HEK293 (cell line): ENCODE data around the gene NYAP2.

ENCODE experiments used
- CTCF ChIA-PET: fragments of 350-600 bp; formaldehyde crosslinking; extraction: SDS; loops from one replicate; lab custom pipeline; 2021; ENCODE audit warnings: antibody characterized with exemption; lab: Yijun Ruan, JAX
- POLR2A ChIA-PET: fragments of 300-600 bp; formaldehyde crosslinking; extraction: SDS; loops from one replicate; lab custom pipeline; 2020; ENCODE audit warnings: antibody characterized with exemption, inconsistent platforms; lab: Yijun Ruan, JAX
- H3K27ac ChIP-seq: fragments of 200-500 bp; sonication (Bioruptor generic); 2 replicates; pipeline ENCODE4 v1.5.1; 2014; ENCODE audit warnings: low read depth, low read length, control low read depth, inconsistent platforms; ENCODE audit errors: extremely low read depth
- H3K36me3 ChIP-seq, 2 experiments: fragments of 200-500 bp in 1 of 2; sonication (Bioruptor generic) in 1 of 2; 1 replicate in 1 of 2; 2 replicates in 1 of 2; pipeline ENCODE4 v1.5.1; 2014 to 2017; ENCODE audit warnings: inconsistent platforms in 2 of 2, low read length in 2 of 2; ENCODE audit not compliant: control insufficient read depth in 2 of 2, insufficient read depth in 1 of 2
- H3K4me1 ChIP-seq: fragments of 200-500 bp; sonication (Bioruptor generic); 2 replicates; pipeline ENCODE4 v1.5.1; 2014; ENCODE audit warnings: mild to moderate bottlenecking, low read length, inconsistent platforms; ENCODE audit not compliant: control insufficient read depth, insufficient read depth
- H3K4me3 ChIP-seq: 2 replicates; pipeline ENCODE4 v1.5.1; 2011; ENCODE audit warnings: low read depth, mild to moderate bottlenecking, control low read depth, low read length, moderate library complexity
- H3K9me3 ChIP-seq: fragments of 200-500 bp; sonication (Bioruptor generic); 2 replicates; pipeline ENCODE4 v1.5.1; 2014; ENCODE audit warnings: low read depth, low read length, inconsistent platforms; ENCODE audit not compliant: control insufficient read depth, insufficient read depth
- EGR2 ChIP-seq: fragments of 450-650 bp; formaldehyde crosslinking; IDR thresholded peaks from 2 replicates; pipeline ENCODE4 v1.5.1; 2016; ENCODE audit warnings: low read depth, missing biosample characterization, missing genetic modification characterization
- GLIS1 ChIP-seq: fragments of 450-650 bp; formaldehyde crosslinking; IDR thresholded peaks from 2 replicates; pipeline ENCODE4 v1.5.1; 2016; ENCODE audit warnings: missing biosample characterization, missing genetic modification characterization
- IKZF3 ChIP-seq: fragments of 450-650 bp; IDR thresholded peaks from 2 replicates; pipeline ENCODE4 v1.5.0; 2018; ENCODE audit warnings: missing biosample characterization, mild to moderate bottlenecking, missing genetic modification characterization, moderate library complexity
- KLF8 ChIP-seq: fragments of 450-650 bp; formaldehyde crosslinking; IDR thresholded peaks from 2 replicates; pipeline ENCODE4 v1.5.1; 2016; ENCODE audit warnings: missing biosample characterization, missing genetic modification characterization
- PRDM1 ChIP-seq: fragments of 450-650 bp; formaldehyde crosslinking; IDR thresholded peaks from 2 replicates; pipeline ENCODE4; 2016; ENCODE audit warnings: missing biosample characterization, missing genetic modification characterization
- TCF7L2 ChIP-seq: IDR thresholded peaks from 2 replicates; pipeline ENCODE4 v1.6.1; 2011; ENCODE audit warnings: low read depth, mild to moderate bottlenecking, inconsistent platforms, low read length, moderate library complexity, borderline replicate concordance
- ZBTB21 ChIP-seq: fragments of 450-650 bp; formaldehyde crosslinking; IDR thresholded peaks from 2 replicates; pipeline ENCODE4 v1.5.1; 2017; ENCODE audit warnings: missing biosample characterization, missing genetic modification characterization
- ZNF121 ChIP-seq: fragments of 450-650 bp; formaldehyde crosslinking; IDR thresholded peaks from 2 replicates; pipeline ENCODE4 v1.5.1; 2016; ENCODE audit warnings: missing biosample characterization, missing genetic modification characterization
- ZNF140 ChIP-seq: fragments of 450-650 bp; formaldehyde crosslinking; IDR thresholded peaks from 2 replicates; pipeline ENCODE4 v1.5.1; 2016; ENCODE audit warnings: missing biosample characterization, missing genetic modification characterization
- ZNF175 ChIP-seq: fragments of 450-650 bp; formaldehyde crosslinking; IDR thresholded peaks from 2 replicates; pipeline ENCODE4 v1.5.1; 2016; ENCODE audit warnings: missing biosample characterization, missing genetic modification characterization
- ZNF394 ChIP-seq: fragments of 450-650 bp; formaldehyde crosslinking; IDR thresholded peaks from 2 replicates; pipeline ENCODE4 v1.5.1; 2016; ENCODE audit warnings: missing biosample characterization, missing genetic modification characterization, mild to moderate bottlenecking, moderate library complexity, borderline replicate concordance
- ZNF529 ChIP-seq: fragments of 450-650 bp; formaldehyde crosslinking; IDR thresholded peaks from 2 replicates; pipeline ENCODE4 v1.5.1; 2017; ENCODE audit warnings: missing genetic modification characterization, missing biosample characterization; ENCODE audit not compliant: insufficient replicate concordance
- ZNF561 ChIP-seq: fragments of 450-650 bp; IDR thresholded peaks from 2 replicates; pipeline ENCODE4 v1.5.1; 2018; ENCODE audit warnings: missing biosample characterization, missing genetic modification characterization, borderline replicate concordance
- ZNF623 ChIP-seq: fragments of 450-650 bp; formaldehyde crosslinking; IDR thresholded peaks from 2 replicates; pipeline ENCODE4 v1.5.1; 2016; ENCODE audit warnings: missing biosample characterization, missing genetic modification characterization
- ZNF747 ChIP-seq: fragments of 450-650 bp; formaldehyde crosslinking; IDR thresholded peaks from 2 replicates; pipeline ENCODE4 v1.5.1; 2016; ENCODE audit warnings: missing biosample characterization, missing genetic modification characterization
- ZSCAN16 ChIP-seq: fragments of 450-650 bp; formaldehyde crosslinking; IDR thresholded peaks from 2 replicates; pipeline ENCODE4 v1.5.1; 2016; ENCODE audit warnings: missing biosample characterization, missing genetic modification characterization
- TF ChIP-seq, protein P1 (sequence below): fragments of 450-650 bp; formaldehyde crosslinking; IDR thresholded peaks from 2 replicates; pipeline ENCODE4 v1.5.1; 2016; ENCODE audit warnings: missing biosample characterization, missing genetic modification characterization
- TF ChIP-seq, protein P2 (sequence below): fragments of 450-650 bp; formaldehyde crosslinking; IDR thresholded peaks from 2 replicates; pipeline ENCODE4; 2016; ENCODE audit warnings: missing biosample characterization, missing genetic modification characterization
- TF ChIP-seq, protein P3 (sequence below): fragments of 450-650 bp; formaldehyde crosslinking; IDR thresholded peaks from 2 replicates; pipeline ENCODE4 v1.5.1; 2016; ENCODE audit warnings: missing biosample characterization, missing genetic modification characterization, borderline replicate concordance

NYAP2 gene

DNA sequence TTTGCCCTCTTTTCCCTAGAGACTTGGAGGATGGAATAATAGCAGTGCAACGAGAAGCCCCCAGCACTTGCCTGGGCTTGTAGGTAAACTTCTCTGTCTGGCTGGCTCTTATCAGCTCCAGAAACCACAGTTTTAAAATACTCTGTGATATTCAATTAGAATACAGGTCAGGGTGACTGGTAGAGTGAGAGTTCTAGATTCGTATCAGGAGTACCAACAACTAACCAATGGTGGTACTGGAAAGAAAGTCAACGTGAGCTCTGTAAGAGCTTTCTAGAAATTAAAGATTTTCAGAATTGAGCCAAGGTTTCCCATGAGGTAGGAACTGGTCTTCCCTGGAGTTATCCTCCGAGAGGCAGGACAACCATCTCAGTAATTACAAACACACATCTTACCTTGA, 216.9 kb downstream of the NYAP2 start:
- Histone ChIP-seq H3K4me3 (no peak overlapping the region), H3K4me1 (no peaks in the 10 kb centered on the region), H3K27ac (no peak overlapping the region), H3K9me3 (no peaks in the 10 kb centered on the region), H3K36me3 (no peaks in the 10 kb centered on the region)
- CTCF ChIA-PET, result no interaction called here
- TF ChIP-seq ZNF394 (tag by site-specific recombination), result no peak
- TF ChIP-seq ZNF175 (tag by site-specific recombination), result no peak
- TF ChIP-seq ZNF623, result no peak
- TF ChIP-seq IKZF3 (tag by site-specific recombination), result no peak
- TF ChIP-seq ZNF121, result no peak
- no peak for TF ChIP-seq ZNF140 (tag by site-specific recombination)
- TF ChIP-seq ZNF747 (tag by site-specific recombination), result no peak
- POLR2A ChIA-PET, result no interaction called here

DNA sequence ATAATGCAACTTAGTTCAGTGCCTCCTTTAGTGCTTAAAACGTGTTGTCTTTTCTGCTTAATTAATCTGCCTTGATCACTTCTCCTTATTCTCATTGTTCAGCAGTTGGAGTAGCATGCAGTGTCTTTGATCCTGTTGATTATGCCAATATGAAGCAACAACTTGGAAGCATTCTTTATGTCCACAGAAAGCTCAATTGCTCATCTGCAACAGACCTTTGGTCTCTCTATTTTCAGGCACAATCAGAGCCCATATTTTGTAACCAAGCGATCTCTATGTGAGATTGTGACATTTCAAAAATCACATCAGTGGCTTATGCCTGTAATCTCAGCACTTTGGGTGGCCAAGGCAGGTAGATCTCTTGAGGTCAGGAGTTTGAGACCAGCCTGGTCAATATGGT, 217.3 kb downstream of the NYAP2 start:
- Histone ChIP-seq H3K4me1 (no peaks in the 10 kb centered on the region), H3K9me3 (no peaks in the 10 kb centered on the region), H3K36me3 (no peaks in the 10 kb centered on the region), H3K27ac (no peak overlapping the region), H3K4me3 (no peak overlapping the region)
- CTCF ChIA-PET, result no interaction called here
- TF ChIP-seq ZNF561 (tag by site-specific recombination) (no peak), EGR2 (tag by site-specific recombination) (no peak), PRDM1 (tag by site-specific recombination) (no peak)
- TF ChIP-seq, protein P1, sequence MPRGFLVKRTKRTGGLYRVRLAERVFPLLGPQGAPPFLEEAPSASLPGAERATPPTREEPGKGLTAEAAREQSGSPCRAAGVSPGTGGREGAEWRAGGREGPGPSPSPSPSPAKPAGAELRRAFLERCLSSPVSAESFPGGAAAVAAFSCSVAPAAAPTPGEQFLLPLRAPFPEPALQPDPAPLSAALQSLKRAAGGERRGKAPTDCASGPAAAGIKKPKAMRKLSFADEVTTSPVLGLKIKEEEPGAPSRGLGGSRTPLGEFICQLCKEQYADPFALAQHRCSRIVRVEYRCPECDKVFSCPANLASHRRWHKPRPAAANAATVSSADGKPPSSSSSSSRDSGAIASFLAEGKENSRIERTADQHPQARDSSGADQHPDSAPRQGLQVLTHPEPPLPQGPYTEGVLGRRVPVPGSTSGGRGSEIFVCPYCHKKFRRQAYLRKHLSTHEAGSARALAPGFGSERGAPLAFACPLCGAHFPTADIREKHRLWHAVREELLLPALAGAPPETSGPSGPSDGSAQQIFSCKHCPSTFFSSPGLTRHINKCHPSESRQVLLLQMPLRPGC, result no peak
- POLR2A ChIA-PET, result no interaction called here

DNA sequence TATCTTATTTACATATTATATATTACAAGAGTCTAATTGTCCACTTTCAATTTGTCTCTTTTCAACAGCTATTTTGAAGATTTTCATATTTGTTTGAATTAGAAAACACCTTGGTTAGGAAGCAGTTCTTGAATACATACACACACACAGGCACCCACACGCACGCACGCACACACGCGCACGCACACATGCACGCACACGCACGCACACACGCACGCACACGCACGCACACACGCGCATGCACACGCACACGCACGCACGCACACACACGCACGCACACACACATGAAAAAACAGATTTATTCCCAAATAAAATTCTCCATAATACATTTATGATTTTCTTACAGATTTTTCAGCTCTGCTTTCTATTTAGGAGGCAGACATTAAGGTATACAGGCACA, 220.7 kb downstream of the NYAP2 start:
- CTCF ChIA-PET, result no interaction called here
- POLR2A ChIA-PET, result no interaction called here
- no peak for TF ChIP-seq ZSCAN16
- no peak for TF ChIP-seq ZBTB21 (tag by site-specific recombination)
- no peak for TF ChIP-seq KLF8 (tag by site-specific recombination)
- no peak for TF ChIP-seq TCF7L2
- no peak for TF ChIP-seq IKZF3 (tag by site-specific recombination)
- TF ChIP-seq, protein P2, sequence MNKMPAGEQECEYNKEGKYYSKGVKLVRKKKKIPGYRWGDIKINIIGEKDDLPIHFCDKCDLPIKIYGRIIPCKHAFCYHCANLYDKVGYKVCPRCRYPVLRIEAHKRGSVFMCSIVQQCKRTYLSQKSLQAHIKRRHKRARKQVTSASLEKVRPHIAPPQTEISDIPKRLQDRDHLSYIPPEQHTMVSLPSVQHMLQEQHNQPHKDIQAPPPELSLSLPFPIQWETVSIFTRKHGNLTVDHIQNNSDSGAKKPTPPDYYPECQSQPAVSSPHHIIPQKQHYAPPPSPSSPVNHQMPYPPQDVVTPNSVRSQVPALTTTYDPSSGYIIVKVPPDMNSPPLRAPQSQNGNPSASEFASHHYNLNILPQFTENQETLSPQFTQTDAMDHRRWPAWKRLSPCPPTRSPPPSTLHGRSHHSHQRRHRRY (tag by site-specific recombination), result no peak
- TF ChIP-seq GLIS1 (tag by site-specific recombination), result no peak
- TF ChIP-seq ZNF529 (tag by site-specific recombination), result no peak
- TF ChIP-seq, protein P3, sequence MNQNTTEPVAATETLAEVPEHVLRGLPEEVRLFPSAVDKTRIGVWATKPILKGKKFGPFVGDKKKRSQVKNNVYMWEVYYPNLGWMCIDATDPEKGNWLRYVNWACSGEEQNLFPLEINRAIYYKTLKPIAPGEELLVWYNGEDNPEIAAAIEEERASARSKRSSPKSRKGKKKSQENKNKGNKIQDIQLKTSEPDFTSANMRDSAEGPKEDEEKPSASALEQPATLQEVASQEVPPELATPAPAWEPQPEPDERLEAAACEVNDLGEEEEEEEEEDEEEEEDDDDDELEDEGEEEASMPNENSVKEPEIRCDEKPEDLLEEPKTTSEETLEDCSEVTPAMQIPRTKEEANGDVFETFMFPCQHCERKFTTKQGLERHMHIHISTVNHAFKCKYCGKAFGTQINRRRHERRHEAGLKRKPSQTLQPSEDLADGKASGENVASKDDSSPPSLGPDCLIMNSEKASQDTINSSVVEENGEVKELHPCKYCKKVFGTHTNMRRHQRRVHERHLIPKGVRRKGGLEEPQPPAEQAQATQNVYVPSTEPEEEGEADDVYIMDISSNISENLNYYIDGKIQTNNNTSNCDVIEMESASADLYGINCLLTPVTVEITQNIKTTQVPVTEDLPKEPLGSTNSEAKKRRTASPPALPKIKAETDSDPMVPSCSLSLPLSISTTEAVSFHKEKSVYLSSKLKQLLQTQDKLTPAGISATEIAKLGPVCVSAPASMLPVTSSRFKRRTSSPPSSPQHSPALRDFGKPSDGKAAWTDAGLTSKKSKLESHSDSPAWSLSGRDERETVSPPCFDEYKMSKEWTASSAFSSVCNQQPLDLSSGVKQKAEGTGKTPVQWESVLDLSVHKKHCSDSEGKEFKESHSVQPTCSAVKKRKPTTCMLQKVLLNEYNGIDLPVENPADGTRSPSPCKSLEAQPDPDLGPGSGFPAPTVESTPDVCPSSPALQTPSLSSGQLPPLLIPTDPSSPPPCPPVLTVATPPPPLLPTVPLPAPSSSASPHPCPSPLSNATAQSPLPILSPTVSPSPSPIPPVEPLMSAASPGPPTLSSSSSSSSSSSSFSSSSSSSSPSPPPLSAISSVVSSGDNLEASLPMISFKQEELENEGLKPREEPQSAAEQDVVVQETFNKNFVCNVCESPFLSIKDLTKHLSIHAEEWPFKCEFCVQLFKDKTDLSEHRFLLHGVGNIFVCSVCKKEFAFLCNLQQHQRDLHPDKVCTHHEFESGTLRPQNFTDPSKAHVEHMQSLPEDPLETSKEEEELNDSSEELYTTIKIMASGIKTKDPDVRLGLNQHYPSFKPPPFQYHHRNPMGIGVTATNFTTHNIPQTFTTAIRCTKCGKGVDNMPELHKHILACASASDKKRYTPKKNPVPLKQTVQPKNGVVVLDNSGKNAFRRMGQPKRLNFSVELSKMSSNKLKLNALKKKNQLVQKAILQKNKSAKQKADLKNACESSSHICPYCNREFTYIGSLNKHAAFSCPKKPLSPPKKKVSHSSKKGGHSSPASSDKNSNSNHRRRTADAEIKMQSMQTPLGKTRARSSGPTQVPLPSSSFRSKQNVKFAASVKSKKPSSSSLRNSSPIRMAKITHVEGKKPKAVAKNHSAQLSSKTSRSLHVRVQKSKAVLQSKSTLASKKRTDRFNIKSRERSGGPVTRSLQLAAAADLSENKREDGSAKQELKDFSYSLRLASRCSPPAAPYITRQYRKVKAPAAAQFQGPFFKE (tag by site-specific recombination), result no peak
- H3K4me1 ChIP-seq, result no peaks in the 10 kb centered on the region
- no peak overlapping the region for H3K27ac ChIP-seq
- H3K4me3 ChIP-seq, result no peak overlapping the region
- H3K9me3 ChIP-seq, result no peaks in the 10 kb centered on the region
- H3K36me3 ChIP-seq, result no peaks in the 10 kb centered on the region
